GM18873 (cell line): Measurements from ENCODE around the gene MSI2.

Experiments used
- ATAC-seq: cut with Tn5 transposase; IDR thresholded peaks from one replicate; pipeline ENCODE4 v1.9.1; 2021; ENCODE audit warnings: mild to moderate bottlenecking, moderate library complexity, moderate number of reproducible peaks; ENCODE audit not compliant: unreplicated experiment, low FRiP score

MSI2 gene

GRCh38 chr17:57467801-57468200 lies 211.5 kb downstream of the MSI2 start:
- ATAC-seq: no peak

GRCh38 chr17:57468932-57469775 lies 212.8 kb downstream of the MSI2 start:
- ATAC-seq: no peak

GRCh38 chr17:57470906-57471305 lies 214.6 kb downstream of the MSI2 start:
- no peak for ATAC-seq

- ATAC-seq: no peak
Observed at GRCh38 chr17:57471868-57472368, 215.6 kb downstream of the MSI2 start.

- no peak for ATAC-seq
Observed at GRCh38 chr17:57475796-57476195, 219.5 kb downstream of the MSI2 start.

GRCh38 chr17:57477522-57478362 lies 221.4 kb downstream of the MSI2 start:
- no peak for ATAC-seq

- no peak for ATAC-seq
Observed at GRCh38 chr17:57478478-57479250, 222.3 kb downstream of the MSI2 start.

GRCh38 chr17:57480438-57481196 lies 224.3 kb downstream of the MSI2 start:
- no peak for ATAC-seq

- no peak for ATAC-seq
Observed at GRCh38 chr17:57481910-57482391, 225.6 kb downstream of the MSI2 start.

- ATAC-seq: no peak
Observed at GRCh38 chr17:57482657-57483056, 226.3 kb downstream of the MSI2 start.

GRCh38 chr17:57484081-57484666 lies 227.9 kb downstream of the MSI2 start:
- no peak for ATAC-seq

- no peak for ATAC-seq
Observed at GRCh38 chr17:57484826-57485565, 228.7 kb downstream of the MSI2 start.

GRCh38 chr17:57485566-57485865 lies 229.2 kb downstream of the MSI2 start:
- ATAC-seq: no peak

- no peak for ATAC-seq
Observed at GRCh38 chr17:57485916-57486881, 229.9 kb downstream of the MSI2 start.

- no peak for ATAC-seq
Observed at GRCh38 chr17:57486882-57487301, 230.6 kb downstream of the MSI2 start.

- no peak for ATAC-seq
Observed at GRCh38 chr17:57487573-57487972, 231.2 kb downstream of the MSI2 start.

- ATAC-seq: no peak
Observed at GRCh38 chr17:57488856-57489255, 232.5 kb downstream of the MSI2 start.

GRCh38 chr17:57489321-57489720 lies 233.0 kb downstream of the MSI2 start:
- no peak for ATAC-seq
